NCI-H128 (cell line): ENCODE results near the gene GLP1R.

Experiments used
- DNase-seq: peaks from one replicate; lab custom pipeline; 2025; ENCODE audit not compliant: unreplicated experiment; lab: John Stamatoyannopoulos, UW

The GLP1R gene

GRCh38 chr6:39085129-39085797 lies 36.7 kb downstream of the GLP1R start:
- no peak for DNase-seq

- DNase-seq = no peak
Measured at GRCh38 chr6:39086294-39086693, 37.7 kb downstream of the GLP1R start.

- DNase-seq = no peak
Measured at GRCh38 chr6:39086711-39087110, 38.1 kb downstream of the GLP1R start.

- no peak for DNase-seq
Measured at GRCh38 chr6:39087197-39087596, 38.6 kb downstream of the GLP1R start.

GRCh38 chr6:39088331-39088730 lies 39.8 kb downstream of the GLP1R start:
- no peak for DNase-seq

- no peak for DNase-seq
Measured at GRCh38 chr6:39090036-39090435, 41.5 kb downstream of the GLP1R start.

GRCh38 chr6:39091220-39091619 lies 42.6 kb downstream of the GLP1R start:
- DNase-seq = peak; percentile 47

- DNase-seq = peak; percentile 23
Measured at GRCh38 chr6:39092124-39092523, 43.5 kb downstream of the GLP1R start.

GRCh38 chr6:39093149-39093708 lies 44.6 kb downstream of the GLP1R start:
- no peak for DNase-seq

- no peak for DNase-seq
Measured at GRCh38 chr6:39095578-39095977, 47.0 kb downstream of the GLP1R start.

GRCh38 chr6:39100358-39100757 lies 51.8 kb downstream of the GLP1R start:
- DNase-seq = no peak

- no peak for DNase-seq
Measured at GRCh38 chr6:39102071-39102820, 53.7 kb downstream of the GLP1R start.

GRCh38 chr6:39102821-39103136 lies 54.2 kb downstream of the GLP1R start:
- DNase-seq = no peak

GRCh38 chr6:39104528-39104927 lies 55.9 kb downstream of the GLP1R start:
- DNase-seq = no peak

GRCh38 chr6:39107034-39107433 lies 58.5 kb downstream of the GLP1R start:
- DNase-seq = no peak

- DNase-seq = no peak
Measured at GRCh38 chr6:39107641-39108040, 59.1 kb downstream of the GLP1R start.

- DNase-seq = no peak
Measured at GRCh38 chr6:39108041-39108839, 59.7 kb downstream of the GLP1R start.

- no peak for DNase-seq
Measured at GRCh38 chr6:39111280-39111679, 62.7 kb downstream of the GLP1R start.

GRCh38 chr6:39113788-39114187 lies 65.2 kb downstream of the GLP1R start:
- no peak for DNase-seq

- DNase-seq = no peak
Measured at GRCh38 chr6:39114388-39114703, 65.8 kb downstream of the GLP1R start.

- DNase-seq = peak; percentile 83
Measured at GRCh38 chr6:39114704-39115599, 66.4 kb downstream of the GLP1R start, which contains the start of gene SAYSD1. Gene SAYSD1 (minus strand): TSS chr6:39115186. CDS start chr6:39115089, 97 bp downstream.
